ENCODE measurements around the gene PSMD11. TPM values are rescaled to one million over a fixed set of nuclear protein-coding genes. Genes with fewer than 3 reads are reported as not detected.

Gene PSMD11
- total RNA-seq, 1 experiment from 2014 or later = 169 TPM

DNA sequence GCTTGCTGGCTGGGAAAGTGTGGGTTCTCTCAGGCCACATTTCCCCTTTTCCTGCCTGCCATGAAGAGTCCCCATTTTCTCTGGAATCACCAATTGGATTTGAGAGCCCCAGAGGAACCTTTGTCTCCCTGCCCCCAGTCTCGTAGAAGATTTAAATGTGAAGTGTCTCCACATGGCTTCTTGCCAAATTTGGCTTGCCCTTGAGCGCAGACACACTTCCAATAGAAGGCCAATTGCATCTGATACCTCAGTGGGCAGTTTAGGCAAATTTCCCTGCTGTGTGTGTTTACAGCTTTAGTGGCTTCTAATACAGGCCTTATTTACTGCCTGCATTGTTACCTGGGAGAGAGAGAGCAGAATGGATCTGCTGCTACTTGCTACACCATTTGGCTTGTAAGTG lies 72.1 kb downstream of the PSMD11 start:
- H3K4ac ChIP-seq (ENCODE audit: low read depth, low read length) = no peak overlapping the region
- H3K4me2 ChIP-seq (ENCODE audit: insufficient read depth, insufficient read length, low read length) = no peak overlapping the region
- no peaks in the 10 kb centered on the region for H3K9me3 Mint-ChIP-seq
- peaks cover 10% of the 10 kb centered on the region for H3K27me3 Mint-ChIP-seq (ENCODE audit: low read depth)
- no peaks in the 10 kb centered on the region for H4K20me1 ChIP-seq (ENCODE audit: control insufficient read depth, insufficient read depth, insufficient read length)
- no peaks in the 10 kb centered on the region for H3K9me3 ChIP-seq (ENCODE audit: control insufficient read depth, low read depth, low read length)
- H3T11ph ChIP-seq (ENCODE audit: low read length) = no peak overlapping the region
- H2BK120ac ChIP-seq (ENCODE audit: low read depth, low read length, poor library complexity, severe bottlenecking) = no peak overlapping the region
- H3K14ac ChIP-seq (ENCODE audit: insufficient read depth, low read length) = no peak overlapping the region
- no peak overlapping the region for H3K9ac ChIP-seq (ENCODE audit: extremely low read depth, insufficient read length, low read length)
- no peak overlapping the region for H3K4me3 Mint-ChIP-seq
- H2BK5ac ChIP-seq (ENCODE audit: insufficient read length, low read length) = no peak overlapping the region
- H3K27me3 ChIP-seq (ENCODE audit: insufficient read depth, low read length) = no peaks in the 10 kb centered on the region
- H3K36me3 Mint-ChIP-seq (ENCODE audit: insufficient read depth in 1 of 3, low read depth in 3 of 3) = no peaks in the 10 kb centered on the region
- H3K27ac ChIP-seq (ENCODE audit: insufficient read length, low read depth, low read length) = no peak overlapping the region
- H2AK5ac ChIP-seq (ENCODE audit: insufficient read length, low read length) = no peak overlapping the region
- no peak overlapping the region for H3K23ac ChIP-seq (ENCODE audit: insufficient read length, low read depth, low read length)
- TF ChIP-seq, protein P1, sequence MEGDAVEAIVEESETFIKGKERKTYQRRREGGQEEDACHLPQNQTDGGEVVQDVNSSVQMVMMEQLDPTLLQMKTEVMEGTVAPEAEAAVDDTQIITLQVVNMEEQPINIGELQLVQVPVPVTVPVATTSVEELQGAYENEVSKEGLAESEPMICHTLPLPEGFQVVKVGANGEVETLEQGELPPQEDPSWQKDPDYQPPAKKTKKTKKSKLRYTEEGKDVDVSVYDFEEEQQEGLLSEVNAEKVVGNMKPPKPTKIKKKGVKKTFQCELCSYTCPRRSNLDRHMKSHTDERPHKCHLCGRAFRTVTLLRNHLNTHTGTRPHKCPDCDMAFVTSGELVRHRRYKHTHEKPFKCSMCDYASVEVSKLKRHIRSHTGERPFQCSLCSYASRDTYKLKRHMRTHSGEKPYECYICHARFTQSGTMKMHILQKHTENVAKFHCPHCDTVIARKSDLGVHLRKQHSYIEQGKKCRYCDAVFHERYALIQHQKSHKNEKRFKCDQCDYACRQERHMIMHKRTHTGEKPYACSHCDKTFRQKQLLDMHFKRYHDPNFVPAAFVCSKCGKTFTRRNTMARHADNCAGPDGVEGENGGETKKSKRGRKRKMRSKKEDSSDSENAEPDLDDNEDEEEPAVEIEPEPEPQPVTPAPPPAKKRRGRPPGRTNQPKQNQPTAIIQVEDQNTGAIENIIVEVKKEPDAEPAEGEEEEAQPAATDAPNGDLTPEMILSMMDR (conservative IDR thresholded peaks at IDR 0.05) = no peak
- no peak overlapping the region for H2AFZ ChIP-seq (ENCODE audit: low read length)
- no peak overlapping the region for H2BK20ac ChIP-seq (ENCODE audit: low read depth, low read length, poor library complexity, severe bottlenecking)
- peaks cover 5% of the 10 kb centered on the region for H3K23me2 ChIP-seq (ENCODE audit: insufficient read length, low read depth, low read length, poor library complexity, severe bottlenecking)
- no peak overlapping the region for H3K56ac ChIP-seq (ENCODE audit: insufficient read length, low read depth, low read length)
- peaks cover 16% of the 10 kb centered on the region; the same call in 1 of the 2 replicates for H3K4me1 ChIP-seq (ENCODE audit: insufficient read depth, low read length)
- H3K27ac Mint-ChIP-seq = peak overlapping the region in 2 of 3 experiments; percentile 46 to 82; a peak in 3 of 7 replicates
- no peak overlapping the region for H4K8ac ChIP-seq (replicated peaks; ENCODE audit: insufficient read length, low read depth, low read length)
- no peak overlapping the region for H2BK15ac ChIP-seq (ENCODE audit: low read depth, low read length)
- H3K79me1 ChIP-seq (ENCODE audit: insufficient read depth, low read depth, low read length, poor library complexity, severe bottlenecking) = no peaks in the 10 kb centered on the region
- no CpG with 5 or more reads among the region's 2 CpGs for WGBS (ENCODE audit: extremely low coverage, insufficient read length, low lambda C conversion rate)
- no peak overlapping the region for H3K18ac ChIP-seq (ENCODE audit: insufficient read length, low read depth, low read length)
- no peaks in the 10 kb centered on the region for H3K79me2 ChIP-seq (ENCODE audit: insufficient read depth, low read length)
- no peak overlapping the region for H4K91ac ChIP-seq (ENCODE audit: insufficient read length, low read depth, low read length)
- H2BK12ac ChIP-seq (ENCODE audit: insufficient read length, low read depth, low read length) = no peak overlapping the region
- H4K5ac ChIP-seq (ENCODE audit: insufficient read length, low read depth, low read length) = no peak overlapping the region
- H3K4me1 Mint-ChIP-seq = peaks cover 61 to 63% of the 10 kb centered on the region in 2 experiments
- DNase-seq = no peak
